GM10266 (cell line): ENCODE data around the gene SFT2D3.

ENCODE experiments used
- DNase-seq: peaks from one replicate; pipeline ENCODE4 v3.0.0; 2012; ENCODE audit errors: extremely low spot score
- TF ChIP-seq, protein P1 (sequence below): IDR thresholded peaks from 2 replicates; pipeline ENCODE4 v1.5.1; 2012; ENCODE audit warnings: mild to moderate bottlenecking, low read depth; ENCODE audit not compliant: control insufficient read depth, insufficient read depth; ENCODE audit errors: missing control alignments

The SFT2D3 gene

DNA sequence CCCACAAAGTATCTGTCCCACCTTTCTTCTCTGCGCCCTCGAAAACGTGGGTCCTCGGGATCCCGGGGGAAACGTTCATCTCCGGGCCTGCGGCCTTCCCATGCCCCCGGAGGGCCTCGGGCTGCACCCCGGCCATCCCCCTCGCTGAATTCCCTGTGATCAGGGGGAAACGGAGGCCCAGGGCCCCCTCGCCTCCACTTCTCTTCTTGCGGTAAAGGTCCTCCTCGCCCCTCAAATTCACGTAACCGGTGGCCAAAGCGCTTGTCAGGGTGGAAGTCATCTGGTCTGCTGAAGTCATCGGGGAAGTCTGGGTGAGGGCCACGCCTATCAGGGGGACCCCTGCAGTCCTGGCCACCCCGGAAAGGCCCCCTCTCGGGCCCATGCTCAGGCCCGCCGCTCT lies 12.3 kb downstream of the SFT2D3 start:
- TF ChIP-seq, protein P1, sequence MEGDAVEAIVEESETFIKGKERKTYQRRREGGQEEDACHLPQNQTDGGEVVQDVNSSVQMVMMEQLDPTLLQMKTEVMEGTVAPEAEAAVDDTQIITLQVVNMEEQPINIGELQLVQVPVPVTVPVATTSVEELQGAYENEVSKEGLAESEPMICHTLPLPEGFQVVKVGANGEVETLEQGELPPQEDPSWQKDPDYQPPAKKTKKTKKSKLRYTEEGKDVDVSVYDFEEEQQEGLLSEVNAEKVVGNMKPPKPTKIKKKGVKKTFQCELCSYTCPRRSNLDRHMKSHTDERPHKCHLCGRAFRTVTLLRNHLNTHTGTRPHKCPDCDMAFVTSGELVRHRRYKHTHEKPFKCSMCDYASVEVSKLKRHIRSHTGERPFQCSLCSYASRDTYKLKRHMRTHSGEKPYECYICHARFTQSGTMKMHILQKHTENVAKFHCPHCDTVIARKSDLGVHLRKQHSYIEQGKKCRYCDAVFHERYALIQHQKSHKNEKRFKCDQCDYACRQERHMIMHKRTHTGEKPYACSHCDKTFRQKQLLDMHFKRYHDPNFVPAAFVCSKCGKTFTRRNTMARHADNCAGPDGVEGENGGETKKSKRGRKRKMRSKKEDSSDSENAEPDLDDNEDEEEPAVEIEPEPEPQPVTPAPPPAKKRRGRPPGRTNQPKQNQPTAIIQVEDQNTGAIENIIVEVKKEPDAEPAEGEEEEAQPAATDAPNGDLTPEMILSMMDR, result no peak
- DNase-seq, result no peak

DNA sequence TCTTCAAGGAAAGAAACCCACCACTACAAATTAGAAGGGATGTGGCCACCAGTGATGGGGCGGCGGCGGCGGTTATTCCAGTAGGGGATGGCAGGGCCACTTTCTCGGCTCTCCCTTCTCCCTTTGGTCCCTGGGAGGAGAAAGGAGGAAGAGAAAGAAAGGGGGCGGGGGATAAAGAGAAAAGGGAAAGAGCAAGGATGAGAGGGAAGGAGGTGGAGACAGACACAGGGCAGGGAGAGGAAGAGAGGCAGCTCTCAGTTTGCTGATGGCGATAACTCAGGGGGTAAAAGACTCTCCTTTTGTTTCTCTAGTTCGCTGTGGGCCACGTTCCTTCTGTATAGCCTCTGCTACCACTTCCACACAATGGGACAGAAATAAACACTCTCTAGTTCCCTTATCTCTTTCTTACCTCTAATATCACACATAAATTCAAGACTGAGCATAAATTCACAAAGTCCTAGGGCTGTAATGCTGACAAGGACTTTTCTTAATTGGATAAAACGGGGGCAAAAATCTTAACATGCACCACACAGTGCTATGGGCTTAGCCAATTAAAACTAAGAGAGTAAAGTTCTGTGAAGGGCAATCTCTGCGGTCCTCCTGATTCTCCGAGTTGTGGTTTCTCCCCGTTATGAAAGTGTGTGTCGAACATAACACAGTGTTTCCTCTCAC lies 14.6 kb downstream of the SFT2D3 start:
- DNase-seq, result no peak
- TF ChIP-seq, protein P1, result no peak

DNA sequence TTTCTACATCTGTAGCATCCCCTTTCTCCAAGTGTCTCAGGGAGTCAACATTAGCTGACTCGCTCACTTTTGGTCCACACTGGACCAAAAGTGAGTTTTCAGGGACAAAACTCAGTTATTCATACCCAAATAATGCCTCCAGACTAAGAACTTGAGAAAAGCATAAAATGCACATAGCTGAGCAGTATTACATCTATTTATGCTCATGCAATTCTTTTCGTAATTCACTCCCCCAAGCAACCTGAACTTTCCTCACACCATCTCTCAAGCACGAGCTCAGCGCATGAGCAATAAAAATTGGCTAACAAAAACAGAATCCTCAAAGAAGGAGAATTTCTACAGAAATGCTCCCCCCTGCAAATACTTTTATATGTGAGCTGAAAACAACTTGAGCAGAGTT lies 17.0 kb downstream of the SFT2D3 start:
- no peak for DNase-seq
- TF ChIP-seq, protein P1, result no peak

DNA sequence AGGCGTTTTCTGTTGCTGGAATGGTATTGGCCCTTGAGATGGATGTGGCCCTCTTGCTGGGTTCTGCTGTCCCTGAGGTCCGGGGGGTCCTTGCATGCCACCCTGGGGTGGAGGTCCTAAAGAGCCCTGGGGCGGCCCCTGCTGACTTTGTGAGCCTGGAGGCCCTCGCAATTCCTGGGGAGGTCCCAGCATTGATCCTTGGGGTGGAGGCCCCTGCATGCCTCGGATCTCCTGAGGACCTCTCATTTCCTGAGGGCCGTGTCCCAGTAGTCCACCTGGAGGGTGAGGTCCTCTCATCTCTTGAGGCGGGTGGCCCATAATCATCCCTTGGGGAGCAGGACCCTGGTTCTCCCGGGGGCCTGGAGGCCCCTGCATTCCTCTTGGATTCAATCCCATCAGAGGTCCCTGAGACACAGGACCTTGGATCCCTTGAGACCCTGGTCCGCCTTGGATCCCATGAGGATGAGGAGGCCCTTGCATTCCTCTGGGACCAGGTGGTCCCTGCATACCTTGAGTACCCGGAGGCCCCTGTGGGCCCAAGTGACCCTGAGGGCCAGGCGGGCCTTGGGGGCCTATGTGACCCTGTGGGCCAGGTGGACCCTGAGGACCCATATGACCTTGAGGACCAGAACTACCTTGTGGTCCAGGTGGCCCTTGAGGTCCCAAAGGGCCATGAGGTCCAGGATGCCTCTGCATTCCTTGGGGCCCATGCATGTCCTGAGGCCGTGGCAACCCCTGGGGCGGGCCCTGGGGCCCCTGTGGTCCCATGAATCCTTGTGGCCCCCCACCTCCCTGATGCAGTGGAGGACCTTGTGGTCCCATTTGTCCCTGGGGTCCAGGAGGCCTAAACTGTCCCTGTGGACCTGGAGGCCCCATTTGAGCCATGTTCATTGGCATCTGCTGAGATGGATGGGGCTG lies 18.3 kb downstream of the SFT2D3 start:
- TF ChIP-seq, protein P1, result no peak
- no peak for DNase-seq

DNA sequence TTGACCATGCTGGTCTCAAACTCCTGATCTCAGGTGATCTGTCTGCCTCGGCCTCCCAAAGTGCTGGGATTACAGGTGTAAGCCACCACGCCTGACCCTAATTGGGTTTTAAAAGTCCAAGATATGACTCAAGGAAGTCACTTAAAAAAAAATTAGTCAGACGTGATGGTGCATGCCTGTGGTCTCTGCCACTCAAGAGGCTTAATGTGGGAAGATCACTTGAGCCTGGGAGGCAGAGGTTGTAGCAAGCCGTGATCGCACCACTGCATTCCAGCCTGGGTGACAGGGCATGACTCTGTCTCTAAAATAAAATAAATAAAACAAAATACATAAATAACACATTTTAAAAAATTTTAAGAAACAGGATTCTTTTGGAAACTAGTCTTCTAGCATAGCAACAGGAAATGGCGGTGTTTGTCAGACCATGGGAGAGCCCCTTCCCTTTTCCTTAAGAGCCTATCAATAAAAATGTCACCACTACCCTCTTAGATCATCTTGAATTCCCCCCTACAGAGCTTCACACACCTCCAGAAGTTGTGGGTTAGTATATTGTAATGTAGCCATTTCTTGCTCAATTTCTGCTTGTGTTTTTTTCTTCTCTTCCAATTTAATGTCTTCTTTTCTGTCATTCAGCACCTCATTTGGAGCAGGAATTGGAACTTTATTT lies 20.1 kb downstream of the SFT2D3 start:
- DNase-seq, result no peak
- TF ChIP-seq, protein P1, result no peak

DNA sequence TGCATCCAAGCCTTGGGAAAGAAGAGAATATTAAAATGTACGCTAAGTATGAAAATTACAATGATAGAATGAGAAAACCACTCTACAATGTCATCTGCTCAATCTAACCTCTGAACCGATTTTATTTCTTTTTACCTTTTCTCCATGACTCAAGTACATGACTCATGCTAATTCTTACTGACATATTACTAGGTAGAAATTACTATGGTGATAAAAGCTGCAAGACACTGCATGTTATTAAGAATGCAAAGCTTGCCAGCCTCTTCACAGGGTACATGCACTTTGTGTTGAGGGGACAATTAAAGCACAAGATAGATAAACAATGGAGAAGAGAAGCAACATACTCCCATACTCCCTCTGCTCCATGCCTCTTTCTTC lies 20.7 kb downstream of the SFT2D3 start:
- DNase-seq, result no peak
- TF ChIP-seq, protein P1, result no peak

DNA sequence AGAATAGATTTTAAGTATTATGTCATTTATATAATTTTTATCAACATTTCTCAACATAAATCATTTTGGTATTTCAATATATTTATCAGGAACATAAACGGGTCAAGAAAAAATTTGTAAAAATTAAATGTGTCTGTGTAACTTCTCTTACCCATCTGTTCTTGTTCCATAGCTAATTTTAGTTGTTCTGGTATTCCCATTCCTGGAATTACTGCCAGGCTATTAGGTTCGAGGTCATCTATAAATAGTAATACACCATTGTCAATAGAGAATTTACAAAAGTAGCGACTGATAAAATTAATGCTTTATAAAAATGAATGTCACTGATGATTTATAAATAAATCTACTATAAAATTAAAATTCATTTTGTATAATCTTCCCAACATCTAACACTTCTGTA lies 21.5 kb downstream of the SFT2D3 start:
- TF ChIP-seq, protein P1, result no peak

More for the DNA sequence above, 21.5 kb downstream of the SFT2D3 start:
- DNase-seq, result no peak
